Activated naive CD8-positive, alpha-beta T cell (primary cell): ENCODE results near the gene AGBL4.
"Not testable (repeated sequence)": the region's sequence is repeated elsewhere in the genome, so short reads cannot be mapped to it uniquely, and the experiment has no call there.

ENCODE experiments used
- H3K27ac Mint-ChIP-seq: one replicate; pipeline ENCODE4 v1.8.0; 2021; ENCODE audit warnings: mixed read lengths
- H3K27me3 Mint-ChIP-seq: one replicate; pipeline ENCODE4 v1.8.0; 2021; ENCODE audit warnings: mixed read lengths
- H3K36me3 Mint-ChIP-seq: one replicate; pipeline ENCODE4 v1.8.0; 2021; ENCODE audit warnings: mixed read lengths
- H3K4me1 Mint-ChIP-seq: one replicate; pipeline ENCODE4 v1.8.0; 2021; ENCODE audit warnings: low read depth, mixed read lengths
- H3K4me3 Mint-ChIP-seq: one replicate; pipeline ENCODE4 v1.8.0; 2021; ENCODE audit warnings: mild to moderate bottlenecking, mixed read lengths
- H3K9me3 Mint-ChIP-seq: one replicate; pipeline ENCODE4 v1.8.0; 2021; ENCODE audit warnings: low read depth, mixed read lengths

The AGBL4 gene

GRCh38 chr1:49841767-49842166 lies 182.0 kb downstream of the AGBL4 start:
- H3K4me1 Mint-ChIP-seq = no peaks in the 10 kb centered on the region
- H3K4me3 Mint-ChIP-seq = no peak overlapping the region
- peaks cover 10% of the 10 kb centered on the region for H3K9me3 Mint-ChIP-seq
- H3K36me3 Mint-ChIP-seq = no peaks in the 10 kb centered on the region
- H3K27me3 Mint-ChIP-seq = no peaks in the 10 kb centered on the region
- no peak overlapping the region for H3K27ac Mint-ChIP-seq

GRCh38 chr1:49824261-49824660 lies 199.5 kb downstream of the AGBL4 start:
- H3K27me3 Mint-ChIP-seq = no peaks in the 10 kb centered on the region
- H3K4me1 Mint-ChIP-seq = no peaks in the 10 kb centered on the region
- no peaks in the 10 kb centered on the region for H3K36me3 Mint-ChIP-seq
- H3K27ac Mint-ChIP-seq = no peak overlapping the region
- peaks cover 8% of the 10 kb centered on the region for H3K9me3 Mint-ChIP-seq
- no peak overlapping the region for H3K4me3 Mint-ChIP-seq

GRCh38 chr1:49817681-49818080 lies 206.1 kb downstream of the AGBL4 start:
- H3K27ac Mint-ChIP-seq = no peak overlapping the region
- H3K27me3 Mint-ChIP-seq = peaks cover 2% of the 10 kb centered on the region

GRCh38 chr1:49787013-49787412 lies 236.7 kb downstream of the AGBL4 start:
- not testable (repeated sequence) for H3K27ac Mint-ChIP-seq, H3K4me1 Mint-ChIP-seq, H3K4me3 Mint-ChIP-seq, H3K27me3 Mint-ChIP-seq, H3K9me3 Mint-ChIP-seq, H3K36me3 Mint-ChIP-seq

More at GRCh38 chr1:49817681-49818080, 206.1 kb downstream of the AGBL4 start:
- Mint-ChIP-seq H3K9me3 (peaks cover 8% of the 10 kb centered on the region), H3K4me1 (no peaks in the 10 kb centered on the region), H3K36me3 (no peaks in the 10 kb centered on the region), H3K4me3 (no peak overlapping the region)

GRCh38 chr1:49765034-49765433 lies 258.7 kb downstream of the AGBL4 start:
- H3K27ac Mint-ChIP-seq = no peak overlapping the region
- peaks cover 3% of the 10 kb centered on the region for H3K27me3 Mint-ChIP-seq
- H3K9me3 Mint-ChIP-seq = peaks cover 19% of the 10 kb centered on the region
- H3K36me3 Mint-ChIP-seq = no peaks in the 10 kb centered on the region
- no peak overlapping the region for H3K4me3 Mint-ChIP-seq
- no peaks in the 10 kb centered on the region for H3K4me1 Mint-ChIP-seq

- H3K9me3 Mint-ChIP-seq = peaks cover 11% of the 10 kb centered on the region
- H3K27ac Mint-ChIP-seq, H3K4me1 Mint-ChIP-seq, H3K36me3 Mint-ChIP-seq, H3K27me3 Mint-ChIP-seq, H3K4me3 Mint-ChIP-seq: not testable (repeated sequence)
These were observed 285.6 kb downstream of the AGBL4 start for GRCh38 chr1:49738118-49738517.

GRCh38 chr1:49728377-49728776 lies 295.4 kb downstream of the AGBL4 start:
- H3K4me1 Mint-ChIP-seq = no peaks in the 10 kb centered on the region
- H3K27ac Mint-ChIP-seq = no peak overlapping the region
- H3K27me3 Mint-ChIP-seq = no peaks in the 10 kb centered on the region
- no peak overlapping the region for H3K4me3 Mint-ChIP-seq
- no peaks in the 10 kb centered on the region for H3K36me3 Mint-ChIP-seq
- H3K9me3 Mint-ChIP-seq = peaks cover 5% of the 10 kb centered on the region

- H3K36me3 Mint-ChIP-seq = no peaks in the 10 kb centered on the region
- no peak overlapping the region for H3K4me3 Mint-ChIP-seq
- H3K27ac Mint-ChIP-seq = no peak overlapping the region
These were observed 300.1 kb downstream of the AGBL4 start for GRCh38 chr1:49723662-49724061.

GRCh38 chr1:49694251-49694827 lies 329.4 kb downstream of the AGBL4 start:
- Mint-ChIP-seq H3K4me1 (no peaks in the 10 kb centered on the region), H3K36me3 (no peaks in the 10 kb centered on the region), H3K4me3 (no peak overlapping the region), H3K27ac (no peak overlapping the region), H3K9me3 (peaks cover 13% of the 10 kb centered on the region), H3K27me3 (no peaks in the 10 kb centered on the region)

More at GRCh38 chr1:49723662-49724061, 300.1 kb downstream of the AGBL4 start:
- Mint-ChIP-seq H3K9me3 (peaks cover 9% of the 10 kb centered on the region), H3K4me1 (no peaks in the 10 kb centered on the region), H3K27me3 (no peaks in the 10 kb centered on the region)

- Mint-ChIP-seq H3K27ac (no peak overlapping the region), H3K9me3 (peaks cover 24% of the 10 kb centered on the region), H3K4me1 (no peaks in the 10 kb centered on the region), H3K4me3 (no peak overlapping the region), H3K36me3 (no peaks in the 10 kb centered on the region), H3K27me3 (no peaks in the 10 kb centered on the region)
These were observed 337.6 kb downstream of the AGBL4 start for GRCh38 chr1:49686107-49686506.

- Mint-ChIP-seq H3K9me3 (peaks cover 8% of the 10 kb centered on the region), H3K27ac (no peak overlapping the region), H3K4me3 (no peak overlapping the region), H3K36me3 (no peaks in the 10 kb centered on the region), H3K4me1 (no peaks in the 10 kb centered on the region), H3K27me3 (no peaks in the 10 kb centered on the region)
These were observed 346.0 kb downstream of the AGBL4 start for GRCh38 chr1:49677706-49678105.

- no peaks in the 10 kb centered on the region for H3K9me3 Mint-ChIP-seq
- H3K36me3 Mint-ChIP-seq = no peaks in the 10 kb centered on the region
- no peaks in the 10 kb centered on the region for H3K4me1 Mint-ChIP-seq
- H3K27me3 Mint-ChIP-seq = no peaks in the 10 kb centered on the region
- H3K4me3 Mint-ChIP-seq = no peak overlapping the region
- no peak overlapping the region for H3K27ac Mint-ChIP-seq
These were observed 372.6 kb downstream of the AGBL4 start for GRCh38 chr1:49651136-49651535.

GRCh38 chr1:49630156-49630555 lies 393.6 kb downstream of the AGBL4 start:
- Mint-ChIP-seq H3K9me3 (peaks cover 10% of the 10 kb centered on the region), H3K4me3 (no peak overlapping the region), H3K27me3 (no peaks in the 10 kb centered on the region), H3K36me3 (no peaks in the 10 kb centered on the region), H3K4me1 (no peaks in the 10 kb centered on the region), H3K27ac (no peak overlapping the region)

- peaks cover 12% of the 10 kb centered on the region for H3K9me3 Mint-ChIP-seq
- no peaks in the 10 kb centered on the region for H3K27me3 Mint-ChIP-seq
- no peak overlapping the region for H3K27ac Mint-ChIP-seq
- H3K4me1 Mint-ChIP-seq = no peaks in the 10 kb centered on the region
- H3K36me3 Mint-ChIP-seq = no peaks in the 10 kb centered on the region
- H3K4me3 Mint-ChIP-seq = no peak overlapping the region
These were observed 396.0 kb downstream of the AGBL4 start for GRCh38 chr1:49627781-49628180.

- Mint-ChIP-seq H3K4me1 (no peaks in the 10 kb centered on the region), H3K9me3 (peaks cover 8% of the 10 kb centered on the region), H3K27ac (no peak overlapping the region), H3K27me3 (no peaks in the 10 kb centered on the region), H3K4me3 (no peak overlapping the region), H3K36me3 (no peaks in the 10 kb centered on the region)
These were observed 397.3 kb downstream of the AGBL4 start for GRCh38 chr1:49626472-49626871.

- Mint-ChIP-seq H3K27me3 (no peaks in the 10 kb centered on the region), H3K27ac (no peak overlapping the region), H3K4me3 (no peak overlapping the region), H3K36me3 (no peaks in the 10 kb centered on the region), H3K4me1 (no peaks in the 10 kb centered on the region), H3K9me3 (peaks cover 12% of the 10 kb centered on the region)
These were observed 400.9 kb downstream of the AGBL4 start for GRCh38 chr1:49622877-49623276.
